Ramos (cell line): ENCODE data around the gene XIRP2.
"Not testable (repeated sequence)": the region's sequence is repeated elsewhere in the genome, so short reads cannot be mapped to it uniquely, and the experiment has no call there.

Experiments
- in situ Hi-C: fragments of 300-500 bp; cut with MboI; formaldehyde crosslinking; loops from one replicate; pipeline ENCODE4 v1.14.3; 2022; ENCODE audit warnings: low sequenced_read_pairs; ENCODE audit not compliant: unreplicated experiment

XIRP2 gene

GRCh38 chr2:167264380-167264779 is 376.1 kb downstream of the XIRP2 start:
- in situ Hi-C loops = no loop called here

GRCh38 chr2:167265004-167265403 is 376.7 kb downstream of the XIRP2 start:
- in situ Hi-C loops = no loop called here

GRCh38 chr2:167265722-167266121 is 377.4 kb downstream of the XIRP2 start:
- in situ Hi-C loops = no loop called here

GRCh38 chr2:167268245-167268644 is 380.0 kb downstream of the XIRP2 start:
- in situ Hi-C loops = not testable (repeated sequence)

GRCh38 chr2:167271932-167272331 is 383.7 kb downstream of the XIRP2 start:
- in situ Hi-C loops = no loop called here

GRCh38 chr2:167275046-167275445 is 386.8 kb downstream of the XIRP2 start:
- in situ Hi-C loops = no loop called here

GRCh38 chr2:167279810-167280209 is 391.5 kb downstream of the XIRP2 start:
- in situ Hi-C loops = no loop called here

- in situ Hi-C loops = no loop called here
Measured at GRCh38 chr2:167287212-167287611, 398.9 kb downstream of the XIRP2 start.

GRCh38 chr2:167289651-167290410 is 401.6 kb downstream of the XIRP2 start:
- in situ Hi-C loops = no loop called here

GRCh38 chr2:167292430-167293171 is 404.3 kb downstream of the XIRP2 start, which contains the start of gene B3GALT1:
B3GALT1 (plus strand) TSS chr2:167293001.
- in situ Hi-C loops = no loop called here

GRCh38 chr2:167293172-167293781 is 405.0 kb downstream of the XIRP2 start:
- in situ Hi-C loops = no loop called here

GRCh38 chr2:167293943-167294775 is 405.9 kb downstream of the XIRP2 start:
- in situ Hi-C loops = no loop called here

- in situ Hi-C loops = no loop called here
Measured at GRCh38 chr2:167294776-167295140, 406.5 kb downstream of the XIRP2 start.

GRCh38 chr2:167297292-167297691 is 409.0 kb downstream of the XIRP2 start:
- in situ Hi-C loops = no loop called here

GRCh38 chr2:167298017-167298416 is 409.7 kb downstream of the XIRP2 start:
- in situ Hi-C loops = no loop called here
